Progenitor cell of endocrine pancreas (in vitro differentiated cells): ENCODE data around the gene IL17REL. TPM values are rescaled to one million over a fixed set of nuclear protein-coding genes. Genes with fewer than 3 reads are reported as not detected.

Experiments used
- DNase-seq: peaks from one replicate; pipeline ENCODE4 v3.0.0; 2021; ENCODE audit warnings: low spot score; ENCODE audit not compliant: unreplicated experiment
- H3K27ac Mint-ChIP-seq: 2 replicates; pipeline ENCODE4 v1.8.0; 2021; ENCODE audit warnings: mild to moderate bottlenecking, moderate library complexity, mixed read lengths
- H3K27me3 Mint-ChIP-seq: 2 replicates; pipeline ENCODE4 v1.8.0; 2021; ENCODE audit warnings: mixed read lengths
- H3K36me3 Mint-ChIP-seq: 2 replicates; pipeline ENCODE4 v1.8.0; 2022; ENCODE audit warnings: mixed read lengths; ENCODE audit not compliant: insufficient read depth
- H3K4me1 Mint-ChIP-seq: 2 replicates; pipeline ENCODE4 v1.8.0; 2021; ENCODE audit warnings: low read depth, mixed read lengths
- H3K4me3 Mint-ChIP-seq: 2 replicates; pipeline ENCODE4 v1.8.0; 2021; ENCODE audit warnings: low read depth, mild to moderate bottlenecking, moderate library complexity, mixed read lengths
- H3K9me3 Mint-ChIP-seq: 2 replicates; pipeline ENCODE4 v1.8.0; 2021; ENCODE audit warnings: low read depth, mixed read lengths
- CTCF ChIP-seq: fragments of 200-600 bp; sonication (generic); IDR thresholded peaks from one replicate; pipeline ENCODE4 v1.5.0; 2021; ENCODE audit warnings: antibody characterized with exemption, mild to moderate bottlenecking; ENCODE audit not compliant: unreplicated experiment
- total RNA-seq: library from RNA; stranded (reverse); gene quantifications from 2 replicates; pipeline ENCODE4 v1.2.1, GENCODE V29; 2021

IL17REL gene
- total RNA-seq, 1 donor from 2014 or later = 0.10 TPM

DNA sequence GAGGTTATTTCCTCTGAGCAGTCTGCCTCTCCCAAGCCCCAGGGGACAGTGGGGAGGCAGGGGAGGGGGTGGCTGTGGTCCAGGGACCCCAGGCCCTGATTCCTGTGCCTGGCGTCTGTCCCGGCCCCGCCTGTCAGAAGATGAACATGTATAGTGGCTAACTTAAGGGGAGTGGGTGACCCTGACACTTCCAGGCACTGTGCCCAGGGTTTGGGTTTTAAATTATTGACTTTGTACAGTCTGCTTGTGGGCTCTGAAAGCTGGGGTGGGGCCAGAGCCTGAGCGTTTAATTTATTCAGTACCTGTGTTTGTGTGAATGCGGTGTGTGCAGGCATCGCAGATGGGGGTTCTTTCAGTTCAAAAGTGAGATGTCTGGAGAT, 48.9 kb downstream of the IL17REL start:
- Mint-ChIP-seq H3K36me3 (peaks cover 2% of the 10 kb centered on the region), H3K27ac (peak overlapping the region; percentile 20), H3K4me1 (peaks cover 2% of the 10 kb centered on the region), H3K9me3 (no peaks in the 10 kb centered on the region), H3K4me3 (no peak overlapping the region), H3K27me3 (no peaks in the 10 kb centered on the region)
- DNase-seq = no peak
- TF ChIP-seq CTCF = no peak

- TF ChIP-seq CTCF = no peak
- Mint-ChIP-seq H3K4me3 (peak overlapping the region; percentile 65), H3K27me3 (no peaks in the 10 kb centered on the region), H3K9me3 (no peaks in the 10 kb centered on the region), H3K36me3 (peaks cover 2% of the 10 kb centered on the region), H3K4me1 (peaks cover 2% of the 10 kb centered on the region), H3K27ac (no peak overlapping the region)
- DNase-seq = no peak
Observed at GRCh38 chr22:49962751-49963646, 49.6 kb downstream of the IL17REL start.

- H3K9me3 Mint-ChIP-seq = no peaks in the 10 kb centered on the region
- H3K4me1 Mint-ChIP-seq = no peaks in the 10 kb centered on the region
- no peak for DNase-seq
- no peak for TF ChIP-seq CTCF
- no peaks in the 10 kb centered on the region for H3K27me3 Mint-ChIP-seq
- peak overlapping the region; percentile 86 for H3K27ac Mint-ChIP-seq
- peaks cover 2% of the 10 kb centered on the region for H3K36me3 Mint-ChIP-seq
- peak overlapping the region; percentile 80 for H3K4me3 Mint-ChIP-seq
Observed at GRCh38 chr22:49962012-49962750, 50.4 kb downstream of the IL17REL start.

- peak overlapping the region; percentile 80 for H3K4me3 Mint-ChIP-seq
- no peak for DNase-seq
- H3K9me3 Mint-ChIP-seq = no peaks in the 10 kb centered on the region
- H3K4me1 Mint-ChIP-seq = no peaks in the 10 kb centered on the region
- H3K27ac Mint-ChIP-seq = peak overlapping the region; percentile 86
- peaks cover 2% of the 10 kb centered on the region for H3K36me3 Mint-ChIP-seq
- no peaks in the 10 kb centered on the region for H3K27me3 Mint-ChIP-seq
- TF ChIP-seq CTCF = no peak
Observed at GRCh38 chr22:49961601-49962011, 51.0 kb downstream of the IL17REL start.

GRCh38 chr22:49961005-49961600, 51.5 kb downstream of the IL17REL start:
- no peaks in the 10 kb centered on the region for H3K4me1 Mint-ChIP-seq
- H3K9me3 Mint-ChIP-seq = no peaks in the 10 kb centered on the region
- peaks cover 2% of the 10 kb centered on the region for H3K36me3 Mint-ChIP-seq
- no peak for DNase-seq
- no peak for TF ChIP-seq CTCF
- H3K27ac Mint-ChIP-seq = peak overlapping the region; percentile 86
- no peaks in the 10 kb centered on the region for H3K27me3 Mint-ChIP-seq
- peak overlapping the region; percentile 80 for H3K4me3 Mint-ChIP-seq
